NB4 (cell line): ENCODE data around the gene TTN.

Experiments
- CTCF ChIP-seq: IDR thresholded peaks from one replicate; pipeline ENCODE4 v1.5.1; 2012; ENCODE audit warnings: low read depth, low read length
- MYC ChIP-seq: IDR thresholded peaks from 2 replicates; pipeline ENCODE4 v1.6.1; 2011; ENCODE audit warnings: low read depth, low read length
- POLR2A ChIP-seq: IDR thresholded peaks from 2 replicates; pipeline ENCODE4 v1.6.1; 2011; ENCODE audit warnings: mild to moderate bottlenecking; ENCODE audit not compliant: insufficient read length; ENCODE audit errors: extremely low read depth

- TF ChIP-seq POLR2A, result no peak
- no peak for TF ChIP-seq CTCF
- no peak for TF ChIP-seq MYC
Measured at GRCh38 chr2:178630581-178630980, 176.6 kb downstream of the TTN start.
